HG03045 (cell line): ENCODE data around the gene FBXO47.
"Not testable (repeated sequence)": the region's sequence is repeated elsewhere in the genome, so short reads cannot be mapped to it uniquely, and the experiment has no call there.

ENCODE experiments used
- ATAC-seq: cut with Tn5 transposase; IDR thresholded peaks from one replicate; pipeline ENCODE4 v1.9.1; 2021; ENCODE audit warnings: mild to moderate bottlenecking, moderate library complexity; ENCODE audit not compliant: unreplicated experiment

Gene FBXO47

DNA sequence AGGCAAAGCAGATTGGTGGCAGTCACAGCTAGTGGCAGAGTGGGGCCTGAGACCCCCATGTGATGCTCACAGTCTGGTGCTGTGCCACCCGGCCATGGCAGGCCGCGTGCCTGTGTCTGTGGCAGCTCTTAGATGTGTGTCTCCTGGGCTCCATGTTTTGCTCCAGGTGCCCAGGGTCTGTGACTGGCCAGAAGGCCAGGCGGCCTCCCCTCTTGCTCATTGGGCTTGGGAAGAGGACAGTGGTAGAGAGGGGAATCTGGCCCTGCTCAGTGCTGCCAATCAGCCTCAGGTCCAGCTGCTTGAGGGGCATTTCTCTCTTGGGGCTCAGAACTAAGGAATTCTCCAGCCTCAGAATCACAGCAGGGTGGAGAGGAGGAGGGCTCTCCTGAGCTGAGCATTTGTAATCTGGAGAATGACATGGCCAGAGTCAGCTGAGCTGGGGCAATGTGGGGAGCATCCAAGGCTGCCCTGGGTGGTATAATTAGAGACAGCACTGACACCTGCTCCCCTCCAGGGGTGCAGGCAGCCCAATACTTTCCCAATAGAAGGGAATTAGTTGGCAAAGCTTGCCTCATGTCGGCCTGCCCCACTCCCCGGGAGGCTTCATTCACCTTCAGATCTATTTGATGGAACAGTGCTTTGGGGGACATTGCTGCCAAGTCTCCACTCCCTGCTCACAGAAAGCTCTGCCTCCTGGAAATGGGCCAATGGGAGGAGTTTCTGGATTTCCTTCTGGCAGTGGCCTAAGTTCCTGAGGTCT is 44.5 kb downstream of the FBXO47 start:
- no peak for ATAC-seq

DNA sequence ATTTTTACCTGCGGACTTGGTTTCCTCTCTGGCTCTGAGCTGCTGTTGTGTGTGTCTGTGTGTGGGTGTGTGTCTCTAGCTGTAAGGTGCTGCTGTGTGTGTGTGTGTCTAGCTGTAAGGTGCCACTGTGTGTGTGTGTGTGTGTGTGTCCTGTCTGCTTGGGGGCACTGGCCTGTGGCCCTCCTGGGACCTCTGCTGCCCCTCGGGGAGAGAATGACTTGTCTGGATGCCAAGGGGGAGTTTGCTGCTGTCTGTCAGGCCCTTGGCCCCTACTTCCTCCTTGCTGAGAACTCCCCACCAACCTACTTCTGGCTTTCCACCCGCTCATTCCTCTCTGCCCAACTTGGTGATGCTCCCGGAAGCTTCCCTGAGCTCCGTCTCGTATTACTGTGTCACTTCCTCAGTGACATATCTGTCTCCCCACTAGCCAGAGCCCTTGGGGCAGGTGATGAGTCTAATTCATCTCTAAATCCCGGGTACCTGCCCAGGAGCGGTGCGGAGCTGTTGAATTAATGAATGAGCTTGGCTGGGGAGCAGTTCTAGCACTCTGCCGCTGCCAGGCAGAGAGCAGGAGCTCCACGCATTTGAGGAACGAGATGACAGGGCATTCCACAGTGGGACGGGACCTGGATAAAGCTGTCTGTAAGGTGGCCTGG is 45.3 kb downstream of the FBXO47 start:
- no peak for ATAC-seq

DNA sequence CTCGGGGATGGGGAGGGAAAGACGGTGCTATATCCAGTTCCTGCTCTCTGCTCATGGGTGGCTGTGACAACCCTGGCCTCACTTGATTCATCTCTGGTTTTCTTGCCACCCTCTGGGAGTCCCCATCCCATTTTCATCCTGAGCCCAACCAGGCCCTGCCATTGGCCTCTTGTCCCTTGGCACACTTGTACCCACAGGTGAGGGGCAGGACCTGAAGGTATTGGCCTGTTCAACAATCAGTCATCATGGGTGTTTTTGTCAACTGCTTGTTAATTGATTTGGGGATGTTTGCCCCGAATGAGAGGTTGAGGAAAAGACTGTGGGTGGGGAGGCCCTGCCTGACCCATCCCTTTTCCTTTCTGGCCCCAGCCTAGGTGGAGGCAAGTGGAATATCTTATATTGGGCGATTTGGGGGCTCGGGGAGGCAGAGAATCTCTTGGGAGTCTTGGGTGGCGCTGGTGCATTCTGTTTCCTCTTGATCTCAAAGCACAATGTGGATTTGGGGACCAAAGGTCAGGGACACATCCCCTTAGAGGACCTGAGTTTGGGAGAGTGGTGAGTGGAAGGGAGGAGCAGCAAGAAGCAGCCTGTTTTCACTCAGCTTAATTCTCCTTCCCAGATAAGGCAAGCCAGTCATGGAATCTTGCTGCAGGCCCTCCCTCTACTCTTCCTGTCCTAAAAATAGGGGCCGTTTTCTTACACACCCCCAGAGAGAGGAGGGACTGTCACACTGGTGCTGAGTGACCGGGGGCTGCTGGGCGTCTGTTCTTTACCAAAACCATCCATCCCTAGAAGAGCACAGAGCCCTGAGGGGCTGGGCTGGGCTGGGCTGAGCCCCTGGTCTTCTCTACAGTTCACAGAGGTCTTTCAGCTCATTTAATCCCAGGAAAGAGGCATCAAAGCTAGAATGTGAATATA is 46.6 kb downstream of the FBXO47 start:
- ATAC-seq: no peak

DNA sequence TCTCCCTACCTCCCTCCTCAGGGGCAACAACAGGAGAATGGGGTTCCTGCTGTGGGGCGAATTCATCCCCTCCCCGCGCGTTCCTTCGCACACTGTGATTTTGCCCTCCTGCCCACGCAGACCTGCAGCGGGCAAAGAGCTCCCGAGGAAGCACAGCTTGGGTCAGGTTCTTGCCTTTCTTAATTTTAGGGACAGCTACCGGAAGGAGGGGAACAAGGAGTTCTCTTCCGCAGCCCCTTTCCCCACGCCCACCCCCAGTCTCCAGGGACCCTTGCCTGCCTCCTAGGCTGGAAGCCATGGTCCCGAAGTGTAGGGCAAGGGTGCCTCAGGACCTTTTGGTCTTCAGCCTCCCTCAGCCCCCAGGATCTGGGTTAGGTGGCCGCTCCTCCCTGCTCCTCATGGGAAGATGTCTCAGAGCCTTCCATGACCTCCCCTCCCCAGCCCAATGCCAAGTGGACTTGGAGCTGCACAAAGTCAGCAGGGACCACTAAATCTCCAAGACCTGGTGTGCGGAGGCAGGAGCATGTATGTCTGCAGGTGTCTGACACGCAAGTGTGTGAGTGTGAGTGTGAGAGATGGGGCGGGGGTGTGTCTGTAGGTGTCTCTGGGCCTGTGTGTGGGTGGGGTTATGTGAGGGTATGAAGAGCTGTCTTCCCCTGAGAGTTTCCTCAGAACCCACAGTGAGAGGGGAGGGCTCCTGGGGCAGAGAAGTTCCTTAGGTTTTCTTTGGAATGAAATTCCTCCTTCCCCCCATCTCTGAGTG is 47.7 kb downstream of the FBXO47 start:
- no peak for ATAC-seq

DNA sequence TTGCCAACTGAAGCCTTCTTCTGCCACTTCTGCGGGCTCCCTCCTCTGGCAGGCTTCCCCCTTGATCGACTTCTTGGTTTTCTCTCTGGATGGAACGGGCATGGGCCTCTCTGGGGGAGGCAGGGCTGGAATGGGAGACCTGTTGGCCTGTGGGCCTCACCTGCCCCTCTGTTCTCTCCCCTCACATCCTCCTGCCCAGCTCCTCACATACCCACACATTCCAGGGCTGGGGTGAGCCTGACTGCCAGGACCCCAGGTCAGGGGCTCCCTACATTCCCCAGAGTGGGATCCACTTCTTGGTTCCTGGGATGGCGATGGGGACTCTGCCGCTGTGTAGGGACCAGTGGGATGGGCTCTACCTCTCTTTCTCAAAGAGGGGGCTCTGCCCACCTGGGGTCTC is 48.3 kb downstream of the FBXO47 start:
- ATAC-seq: no peak

DNA sequence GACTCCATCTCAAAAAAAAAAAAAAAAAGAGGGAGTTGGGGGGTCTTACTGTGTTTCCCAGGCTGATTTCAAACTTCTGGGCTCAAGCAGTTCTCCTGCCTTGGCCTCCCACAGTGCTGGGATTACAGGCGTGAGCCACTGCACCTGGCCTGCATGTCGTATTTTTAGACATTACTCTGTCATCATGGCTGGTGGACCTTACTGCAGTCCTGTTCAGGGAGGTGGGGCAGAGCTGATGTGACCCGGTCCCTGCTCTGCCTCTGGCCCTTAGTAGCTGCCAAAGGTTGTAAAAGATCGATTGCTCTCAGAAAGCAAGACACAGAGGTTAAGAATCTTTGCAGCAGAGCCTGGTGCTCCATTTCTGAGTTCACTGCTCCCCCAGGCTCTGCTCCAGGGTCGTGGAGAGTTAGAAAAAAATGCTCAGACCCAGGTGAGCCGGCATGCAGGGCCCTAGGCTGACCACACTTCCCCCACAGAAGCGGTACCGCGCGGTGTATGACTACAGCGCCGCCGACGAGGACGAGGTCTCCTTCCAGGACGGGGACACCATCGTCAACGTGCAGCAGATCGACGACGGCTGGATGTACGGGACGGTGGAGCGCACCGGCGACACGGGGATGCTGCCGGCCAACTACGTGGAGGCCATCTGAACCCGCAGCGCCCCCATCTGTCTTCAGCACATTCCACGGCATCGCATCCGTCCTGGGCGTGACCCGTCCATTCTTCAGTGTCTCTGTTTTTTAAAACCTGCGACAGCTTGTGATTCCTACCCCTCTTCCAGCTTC is 48.9 kb downstream of the FBXO47 start:
- no peak for ATAC-seq

DNA sequence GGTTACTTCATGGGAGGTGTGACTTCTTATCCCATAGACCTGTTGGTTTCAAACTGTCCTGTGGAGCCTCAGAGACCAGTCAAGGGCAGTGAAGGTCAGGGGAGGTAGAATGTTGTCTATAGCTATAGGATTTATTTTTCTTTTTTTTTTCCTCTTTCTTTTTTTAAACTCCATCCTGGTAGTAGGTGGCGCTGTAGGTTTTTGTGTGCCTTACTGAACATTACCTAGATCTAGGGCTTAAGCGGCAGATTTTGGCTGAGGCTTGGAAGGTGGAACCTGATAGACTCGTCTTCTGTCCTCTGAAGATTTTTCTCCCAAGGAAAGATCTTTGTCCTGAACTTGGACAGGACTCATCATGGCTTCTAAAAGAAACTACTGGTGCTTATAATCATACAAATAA is 49.9 kb downstream of the FBXO47 start:
- ATAC-seq: no peak

DNA sequence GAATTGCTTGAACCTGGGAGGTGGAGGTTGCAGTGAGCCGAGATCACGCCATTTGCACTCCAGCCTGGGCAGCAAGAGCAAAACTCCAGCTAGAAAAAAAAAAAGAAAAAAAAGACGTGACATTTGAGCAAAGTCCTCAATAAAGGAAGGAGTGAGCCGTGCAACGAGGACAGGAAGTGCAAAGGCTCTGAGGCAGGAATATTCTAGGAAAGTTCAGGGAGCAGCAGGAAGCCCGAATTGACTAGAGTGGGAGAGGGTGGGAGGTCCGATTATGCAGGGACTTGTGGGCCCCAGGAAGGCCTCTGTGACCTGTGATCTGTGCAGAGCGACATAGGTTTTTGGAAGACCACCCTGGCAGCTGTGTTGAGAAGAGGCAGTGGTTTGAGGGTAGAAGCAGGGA is 50.4 kb downstream of the FBXO47 start:
- no peak for ATAC-seq

DNA sequence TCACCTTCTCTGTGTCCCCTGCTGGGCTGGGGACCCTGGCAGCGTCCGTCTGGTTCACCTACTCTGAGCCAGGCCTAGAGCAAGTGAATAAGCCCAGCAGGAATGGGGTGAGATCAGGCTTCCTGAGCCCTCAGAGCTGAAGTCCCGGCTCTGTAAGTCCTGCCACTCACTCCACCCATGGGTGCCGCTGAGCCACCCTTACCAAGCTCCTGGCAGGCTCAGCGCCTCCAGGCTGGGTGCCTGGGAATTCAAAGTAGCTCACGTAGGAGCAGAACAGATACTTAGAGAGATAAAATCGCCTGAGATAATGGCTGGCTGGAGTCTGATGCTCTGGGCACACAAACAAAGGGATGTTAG is 51.6 kb downstream of the FBXO47 start:
- no peak for ATAC-seq

DNA sequence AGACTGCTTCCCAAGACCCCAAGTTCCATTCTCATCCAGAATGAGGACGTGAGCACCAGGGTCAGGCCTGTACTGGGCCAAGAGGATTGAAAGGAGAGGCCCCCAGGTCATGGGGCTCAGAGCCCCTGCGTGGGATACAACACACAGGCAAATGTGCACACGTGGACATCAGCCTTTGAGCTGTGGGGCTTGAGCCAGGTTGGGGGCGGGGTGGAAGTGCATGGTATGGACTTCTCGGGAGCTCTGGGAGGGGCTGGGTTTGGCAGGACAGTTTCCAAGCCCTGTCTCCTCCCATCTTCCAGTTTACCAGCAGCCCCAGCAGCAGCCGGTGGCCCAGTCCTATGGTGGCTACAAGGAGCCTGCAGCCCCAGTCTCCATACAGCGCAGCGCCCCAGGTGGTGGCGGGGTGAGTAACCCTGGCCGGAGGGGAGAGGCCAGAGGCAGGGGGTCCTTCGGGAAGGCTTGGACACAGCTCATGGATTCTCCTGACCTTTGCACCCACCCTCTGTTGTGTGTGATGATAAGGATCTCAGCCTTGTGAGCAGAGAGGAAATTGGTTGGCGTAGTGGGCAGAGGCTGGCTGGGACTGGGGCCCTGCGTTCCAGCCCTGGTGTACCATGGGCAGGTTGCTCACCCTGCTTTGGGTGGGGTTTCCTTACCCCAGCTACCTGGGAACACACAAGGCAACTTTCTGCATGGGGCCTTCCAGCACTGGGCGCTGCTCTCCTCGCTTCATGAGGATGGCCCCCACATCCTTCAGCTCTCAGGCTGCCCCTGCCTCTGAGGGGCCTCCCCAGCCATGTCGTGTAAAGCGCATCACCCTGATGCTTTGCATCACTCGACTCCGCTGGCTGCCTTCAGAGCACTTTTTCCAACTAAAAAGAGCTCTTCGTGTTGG is 52.2 kb downstream of the FBXO47 start:
- no peak for ATAC-seq

DNA sequence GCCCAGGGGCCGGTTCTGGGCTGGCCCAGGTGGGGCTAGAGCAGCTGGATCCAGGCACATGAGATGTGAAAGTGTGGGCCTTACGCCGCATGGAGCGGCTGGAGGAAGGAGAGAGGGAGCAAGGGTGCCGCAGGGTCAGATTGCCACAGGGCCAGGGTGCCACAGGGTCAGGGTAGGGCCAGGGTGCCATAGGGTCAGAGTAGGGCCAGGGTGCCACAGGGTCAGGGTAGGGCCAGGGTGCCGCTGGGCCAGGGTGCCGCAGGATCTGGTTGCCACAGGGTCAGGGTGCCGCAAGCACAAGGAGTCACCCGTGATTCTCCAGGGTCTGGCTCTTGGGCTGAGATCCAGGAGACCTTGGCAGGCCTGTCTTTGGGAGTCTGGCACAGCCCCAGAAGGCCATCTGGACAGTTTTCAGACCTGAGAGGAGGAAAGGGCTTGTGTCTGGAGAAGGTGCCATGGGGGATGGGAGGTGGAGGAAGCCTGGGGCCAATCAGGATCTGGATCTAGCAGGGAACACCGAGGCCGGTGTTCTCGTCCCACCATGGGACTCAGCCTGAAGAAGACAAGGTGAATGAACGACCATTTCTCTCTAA is 54.9 kb downstream of the FBXO47 start:
- ATAC-seq: no peak

DNA sequence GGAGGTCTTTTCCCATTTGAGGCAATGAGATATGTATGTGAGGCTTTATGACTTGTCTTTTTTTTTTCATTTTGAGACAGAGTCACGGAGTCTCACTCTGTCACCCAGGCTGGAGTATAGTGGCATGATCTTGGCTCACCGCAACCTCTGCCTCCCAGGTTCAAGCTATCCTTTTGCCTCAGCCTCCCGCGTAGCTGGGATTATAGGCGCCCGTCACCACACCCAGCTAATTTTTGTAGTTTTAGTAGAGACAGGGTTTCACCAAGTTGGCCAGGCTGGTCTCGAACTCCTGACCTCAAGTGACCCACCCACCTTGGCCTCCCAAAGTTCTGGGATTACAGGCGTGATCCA is 55.5 kb downstream of the FBXO47 start:
- ATAC-seq: not testable (repeated sequence)

DNA sequence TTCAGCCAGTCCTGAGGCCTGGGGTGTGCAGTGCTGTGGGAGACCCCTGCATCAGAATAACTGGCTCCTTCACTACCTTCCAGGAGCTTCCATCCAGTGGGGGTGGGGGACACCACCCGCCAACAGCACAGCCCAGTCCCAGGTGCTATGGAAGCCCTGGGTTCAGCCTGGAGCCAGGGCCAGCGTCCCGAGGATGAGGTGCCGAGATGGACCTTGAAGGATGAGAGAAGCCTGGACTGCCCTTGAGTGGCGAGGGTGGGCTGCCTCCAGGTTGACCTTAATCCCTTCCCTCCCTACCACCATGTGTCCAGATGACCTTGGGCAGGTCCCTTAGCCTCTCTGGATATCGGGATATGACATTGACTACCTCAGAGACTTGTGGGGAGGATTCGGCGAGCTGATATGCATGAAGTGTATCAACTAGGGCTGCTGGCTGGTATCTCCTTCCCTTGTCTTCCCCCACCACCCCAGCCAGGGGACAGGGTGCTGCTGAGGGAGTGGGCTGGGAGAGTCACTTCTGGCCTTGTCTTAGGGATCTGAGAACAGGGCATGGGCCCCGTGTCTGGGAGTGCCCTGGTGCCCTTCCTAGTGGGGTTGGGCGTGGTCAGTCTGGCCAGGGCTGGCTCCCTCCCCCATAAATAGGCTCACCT is 56.0 kb downstream of the FBXO47 start:
- ATAC-seq: no peak

DNA sequence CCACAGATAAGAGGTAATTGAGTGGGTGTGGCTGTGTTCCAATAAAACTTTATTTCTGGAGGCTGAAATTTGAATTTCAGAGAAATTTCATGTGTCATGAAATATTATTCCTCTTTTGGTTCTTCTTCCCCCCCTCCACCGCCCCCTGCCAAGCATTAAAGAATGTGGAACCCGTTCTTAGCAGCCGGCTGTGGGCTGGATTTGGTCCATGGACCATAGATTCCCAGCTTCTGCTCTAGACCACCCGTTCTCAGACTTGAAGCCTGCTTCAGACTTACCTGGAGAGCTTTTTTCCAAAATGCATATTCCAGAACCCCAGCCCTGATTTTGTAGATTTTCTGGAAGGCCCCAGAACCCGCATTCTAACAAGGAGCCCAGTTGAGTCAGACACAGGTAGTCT is 56.9 kb downstream of the FBXO47 start:
- ATAC-seq: no peak

DNA sequence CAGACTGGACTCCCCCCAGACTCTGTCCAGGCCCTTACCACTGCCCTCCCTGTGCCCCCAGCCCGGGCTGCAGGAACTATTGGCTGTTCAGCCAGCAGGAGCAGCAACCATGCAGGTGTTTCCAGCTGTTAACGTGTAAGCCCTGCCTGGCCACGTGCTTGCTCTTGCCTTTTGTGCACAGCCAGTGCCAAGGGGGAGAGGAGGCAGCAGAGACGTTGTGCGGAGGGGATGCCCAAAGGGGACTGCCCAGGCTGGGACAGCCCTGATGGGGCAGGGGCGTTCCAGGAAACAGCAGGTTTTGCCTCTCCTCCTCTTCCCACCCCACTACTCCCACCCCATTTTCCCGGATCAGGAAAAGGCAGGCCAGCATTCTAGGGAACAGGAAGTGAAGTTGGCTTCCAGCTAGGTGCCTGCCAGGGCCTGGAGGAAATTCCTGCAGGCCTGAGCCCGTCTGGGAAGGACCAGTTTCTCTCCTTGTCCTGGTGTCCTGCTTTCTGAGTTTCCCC is 58.5 kb downstream of the FBXO47 start:
- ATAC-seq: no peak

DNA sequence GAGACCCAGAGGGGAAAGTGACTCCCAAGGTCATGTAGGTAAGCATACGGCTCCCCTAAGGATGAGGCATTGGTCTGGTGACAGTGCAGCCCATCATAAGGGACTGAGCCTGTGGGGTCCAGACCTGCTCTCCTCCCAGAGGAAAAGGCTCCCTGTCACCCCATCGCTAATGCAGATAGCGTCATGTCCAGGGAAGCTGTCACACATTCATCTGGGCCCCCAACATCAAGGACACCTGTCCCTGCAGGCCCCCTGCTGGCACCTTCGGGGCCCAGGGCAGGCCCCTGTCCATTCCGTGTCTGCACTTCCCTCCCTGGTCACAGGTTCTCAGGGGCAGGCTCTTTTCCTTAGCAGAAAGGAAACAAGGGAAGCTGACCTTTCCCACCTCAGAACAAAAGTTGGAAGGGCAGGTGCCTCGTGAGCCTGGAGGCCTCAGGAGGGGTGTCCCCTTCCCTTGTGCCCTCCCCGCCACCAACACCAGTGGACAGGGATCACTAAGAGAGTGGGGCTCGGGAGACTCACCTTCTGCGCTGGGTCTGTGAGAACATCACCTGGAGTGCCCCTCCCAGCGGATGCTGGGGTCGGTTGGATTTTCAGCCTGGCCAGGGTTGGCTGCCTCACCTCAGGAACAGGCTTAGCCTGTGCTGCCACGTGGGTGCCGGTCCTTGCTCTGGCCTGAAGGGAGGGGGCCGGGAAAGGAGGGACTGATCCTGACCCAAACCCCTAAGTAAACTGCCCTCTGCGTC is 59.1 kb downstream of the FBXO47 start:
- ATAC-seq: no peak

DNA sequence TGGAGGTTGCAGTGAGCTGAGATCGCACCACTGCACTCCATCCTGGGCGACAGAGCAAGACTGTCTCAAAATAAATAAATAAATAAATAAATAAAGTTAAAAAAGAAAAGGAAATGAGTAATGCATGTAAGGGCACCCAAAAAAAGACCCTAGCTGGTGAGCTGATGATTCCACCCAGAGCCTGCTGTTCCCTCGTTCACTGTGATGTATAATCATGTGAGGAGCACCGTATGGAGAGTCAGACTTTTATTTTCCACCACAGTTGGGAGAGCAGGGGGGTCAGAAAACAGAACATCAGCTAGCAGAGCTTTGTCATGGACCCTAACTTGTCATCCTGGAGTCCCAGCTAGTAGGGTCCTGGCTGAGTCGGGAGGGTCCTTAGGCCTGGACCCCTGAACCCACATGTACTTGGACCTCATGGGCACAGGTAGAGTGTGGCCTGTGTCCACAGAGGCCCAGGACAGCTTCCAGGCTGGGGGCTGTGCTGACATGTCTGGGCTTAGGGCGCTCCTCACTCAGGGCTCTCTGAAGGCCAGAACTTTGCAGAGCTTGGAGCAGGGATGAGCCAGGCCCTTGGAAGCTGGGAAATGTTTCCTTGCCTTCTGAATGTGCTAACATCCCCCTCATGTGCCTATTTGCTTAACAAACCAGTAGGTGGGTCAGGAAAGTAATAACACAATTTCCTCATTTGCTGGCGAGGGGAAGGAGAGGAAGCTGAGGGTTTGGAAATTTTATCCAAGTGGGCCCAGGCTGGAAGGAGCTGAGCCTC is 60.6 kb downstream of the FBXO47 start:
- ATAC-seq: no peak
